ENCODE results near the gene CXCL3. TPM values are rescaled to one million over a fixed set of nuclear protein-coding genes. Genes with fewer than 3 reads are reported as not detected.

The CXCL3 gene
- total RNA-seq, 2 donors from 2014 or later: 1.8 to 3.9 TPM

DNA sequence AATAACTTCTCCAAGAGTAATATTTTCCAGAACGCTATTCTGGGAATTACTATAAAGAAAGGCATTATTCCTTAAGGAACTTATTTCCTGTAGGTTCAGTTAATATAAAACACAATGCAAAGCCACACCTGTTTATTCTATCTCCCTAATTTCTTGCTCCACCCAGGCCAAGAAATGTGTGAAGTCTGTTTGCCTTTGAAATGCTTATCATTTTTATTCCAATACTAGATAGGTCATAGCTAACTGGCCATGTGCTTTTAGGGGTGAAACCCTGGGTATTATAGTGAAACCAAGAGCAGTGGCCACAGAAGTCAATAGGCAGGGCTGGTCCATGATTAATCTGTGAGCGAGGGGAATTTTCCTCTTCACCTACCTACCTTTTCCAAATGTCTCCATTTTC, 14.8 kb downstream of the CXCL3 start:
- DNase-seq (ENCODE audit: low spot score): no peak
- intact Hi-C loops (cut with DNase I): no loop called here

DNA sequence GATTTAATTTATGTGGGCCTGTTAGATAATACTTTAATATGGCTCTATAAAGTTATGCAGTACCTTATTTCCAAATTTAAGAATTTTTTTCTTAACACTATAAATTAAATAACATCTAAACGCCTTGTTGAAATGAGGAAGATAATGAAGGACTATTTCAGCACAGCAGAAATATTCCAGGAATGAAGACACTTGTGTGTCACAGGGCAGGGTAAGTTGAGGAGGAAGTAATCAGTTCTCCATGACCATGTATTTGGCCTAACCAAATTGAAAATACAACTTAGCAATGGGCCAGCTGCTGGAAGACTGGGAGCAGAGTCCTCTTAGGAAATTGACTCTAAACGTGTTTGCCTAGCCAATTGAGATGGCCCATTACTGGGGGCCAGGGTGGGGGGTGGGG, 16.9 kb downstream of the CXCL3 start:
- intact Hi-C loops (cut with DNase I): no loop called here
- no peak for DNase-seq (ENCODE audit: low spot score)

GRCh38 chr4:74018771-74019170, 19.7 kb downstream of the CXCL3 start:
- DNase-seq (ENCODE audit: low spot score): no peak
- intact Hi-C loops (cut with DNase I): no loop called here

GRCh38 chr4:74018116-74018515, 20.4 kb downstream of the CXCL3 start:
- intact Hi-C loops (cut with DNase I): no loop called here

DNA sequence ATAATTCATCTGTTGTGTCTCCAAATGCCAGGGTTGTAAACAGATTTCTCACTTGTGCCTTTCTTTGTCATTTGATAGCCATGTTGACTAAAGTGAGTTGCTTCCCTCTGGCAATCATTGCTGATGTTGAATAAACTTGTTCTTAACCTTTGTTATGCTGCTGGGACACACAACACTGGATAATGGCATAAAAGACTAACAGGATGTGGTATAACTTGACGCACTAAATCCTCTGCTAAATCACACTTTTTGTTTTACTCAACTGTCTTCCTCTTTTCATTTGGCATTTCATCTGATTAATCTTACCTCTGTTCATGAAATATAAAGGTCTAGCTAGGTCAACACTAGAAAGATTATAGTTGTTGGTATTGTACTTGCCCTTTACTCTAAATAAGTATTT, 22.4 kb downstream of the CXCL3 start:
- intact Hi-C loops (cut with DNase I): no loop called here
- DNase-seq (ENCODE audit: low spot score): no peak

More at GRCh38 chr4:74018116-74018515, 20.4 kb downstream of the CXCL3 start:
- no peak for DNase-seq (ENCODE audit: low spot score)

- DNase-seq (ENCODE audit: low spot score): no peak
- intact Hi-C loops (cut with DNase I): no loop called here
These were observed 23.2 kb downstream of the CXCL3 start for GRCh38 chr4:74015126-74015780.

GRCh38 chr4:74014332-74014731, 24.2 kb downstream of the CXCL3 start:
- no peak for DNase-seq (ENCODE audit: low spot score)
- intact Hi-C loops (cut with DNase I): no loop called here

DNA sequence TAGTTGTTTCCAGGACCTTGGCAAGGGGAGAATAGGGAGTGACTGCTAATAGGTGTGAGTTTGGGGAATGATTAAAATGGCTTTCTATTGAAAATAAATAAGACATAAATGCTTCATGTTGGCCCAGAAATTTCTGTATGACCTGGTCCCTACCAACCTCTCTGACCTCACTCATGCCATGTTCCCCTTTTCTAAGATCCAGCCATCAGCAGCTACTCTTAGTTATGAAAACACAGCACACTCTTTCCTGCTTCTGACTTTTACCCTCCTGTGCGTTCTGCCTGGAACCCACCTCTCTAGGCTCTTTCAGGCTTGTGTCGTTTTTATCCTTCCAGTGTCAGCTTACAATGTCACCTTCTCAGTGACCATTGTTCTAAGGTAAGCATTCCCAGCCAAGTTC, 25.2 kb downstream of the CXCL3 start:
- intact Hi-C loops (cut with DNase I): no loop called here
- no peak for DNase-seq (ENCODE audit: low spot score)

- no peak for DNase-seq (ENCODE audit: low spot score)
- intact Hi-C loops (cut with DNase I): no loop called here
These were observed 26.4 kb downstream of the CXCL3 start for GRCh38 chr4:74012130-74012529.

DNA sequence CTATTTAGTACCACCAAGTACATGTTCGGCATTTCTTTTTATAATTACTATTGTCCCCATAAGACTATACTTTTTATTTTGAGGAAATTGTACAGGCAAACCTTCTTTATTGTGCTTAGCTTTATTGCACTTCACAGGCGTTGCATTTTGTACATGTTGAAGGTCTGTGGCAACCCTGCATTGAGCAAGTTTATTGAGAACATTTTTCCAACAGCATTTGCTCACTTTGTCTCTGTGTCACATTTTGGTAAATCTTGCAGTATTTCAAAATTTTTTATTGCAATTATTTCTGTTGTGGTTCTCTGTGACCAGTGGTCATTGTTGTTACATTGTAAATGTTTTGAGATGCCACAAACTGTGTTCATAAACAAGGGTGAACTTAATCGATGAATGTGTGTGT, 29.2 kb downstream of the CXCL3 start:
- intact Hi-C loops (cut with DNase I): loop anchor here in 1 of 2 donors (10.0 kb wide), 1 partner anchor 45 kb away; no protein-coding TSS in a partner anchor
- no peak for DNase-seq (ENCODE audit: low spot score)

GRCh38 chr4:74006009-74006476, 32.4 kb downstream of the CXCL3 start:
- no peak for DNase-seq (ENCODE audit: low spot score)
- intact Hi-C loops (cut with DNase I): loop anchor here in 1 of 2 donors (10.0 kb wide), 1 partner anchor 49 kb away; no protein-coding TSS in a partner anchor

DNA sequence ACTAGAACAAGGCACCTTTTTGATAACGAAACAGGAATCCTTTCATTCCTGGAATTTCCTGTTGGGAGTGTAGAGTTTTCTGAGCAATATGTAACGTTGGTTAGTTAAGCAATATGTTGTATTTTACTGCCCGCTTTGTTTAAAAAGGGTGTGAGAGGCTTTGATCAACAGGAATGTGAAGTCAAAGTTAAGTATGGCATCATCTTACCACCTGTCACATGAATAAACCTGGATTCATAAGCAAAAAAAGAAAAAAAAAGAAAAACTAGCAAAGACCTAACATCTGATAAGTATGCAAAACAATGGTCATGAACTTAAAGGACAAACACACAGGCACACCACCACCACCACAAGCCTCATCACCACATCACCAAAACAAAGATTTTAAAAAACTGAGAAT, 33.0 kb downstream of the CXCL3 start:
- DNase-seq (ENCODE audit: low spot score): no peak
- intact Hi-C loops (cut with DNase I): loop anchor here in 1 of 2 donors (10.0 kb wide), 1 partner anchor 49 kb away; no protein-coding TSS in a partner anchor

DNA sequence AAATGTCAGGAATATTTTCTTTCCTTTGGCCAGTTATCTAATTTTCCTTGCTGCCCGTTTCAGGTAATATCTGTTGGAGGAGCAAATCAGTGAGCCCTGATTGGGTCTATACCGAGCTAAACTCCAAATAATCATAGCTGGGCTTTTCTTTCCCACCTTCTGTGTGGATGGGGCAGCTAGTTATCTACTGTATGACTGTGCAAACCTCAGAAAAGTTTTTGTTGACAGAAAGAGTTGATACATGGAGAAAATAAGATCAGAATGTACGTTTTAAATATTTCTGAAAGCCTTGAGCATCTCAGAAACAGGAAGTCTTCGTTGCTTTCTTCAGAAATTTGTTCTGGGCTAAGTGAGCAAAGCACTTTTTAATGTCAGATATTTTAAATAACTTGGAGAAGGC, 33.8 kb downstream of the CXCL3 start:
- DNase-seq (ENCODE audit: low spot score): no peak
- intact Hi-C loops (cut with DNase I): loop anchor here in 1 of 2 donors (10.0 kb wide), 1 partner anchor 50 kb away; no protein-coding TSS in a partner anchor

DNA sequence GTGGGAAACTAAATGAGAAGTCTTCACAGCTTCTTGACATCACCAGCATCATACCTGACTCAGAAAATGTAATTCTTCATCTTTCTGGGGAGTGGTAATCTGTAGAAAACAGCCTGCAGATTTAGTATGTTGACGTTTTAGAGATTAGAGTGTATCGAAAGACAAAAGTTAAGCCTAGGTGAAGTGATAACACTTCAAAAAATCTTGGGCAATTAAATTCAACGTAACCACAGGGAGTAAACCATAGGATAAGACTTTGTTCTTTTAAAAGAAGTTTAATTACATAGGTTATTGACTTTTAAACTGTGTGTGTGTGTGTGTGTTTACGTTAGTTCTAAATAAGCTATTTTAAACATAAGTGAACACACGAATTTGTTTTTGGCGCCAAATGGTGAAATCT, 38.2 kb downstream of the CXCL3 start:
- no peak for DNase-seq (ENCODE audit: low spot score)
- intact Hi-C loops (cut with DNase I): loop anchor here in 1 of 2 donors (10.0 kb wide), 1 partner anchor 54 kb away; no protein-coding TSS in a partner anchor

- intact Hi-C loops (cut with DNase I): no loop called here
- peak; percentile 82 for DNase-seq (ENCODE audit: low spot score)
These were observed 40.2 kb downstream of the CXCL3 start, which contains the start of gene CXCL5 for GRCh38 chr4:73998040-73999011. Gene CXCL5 (minus strand): TSS chr4:73998677. CDS start chr4:73998581, 96 bp downstream.

- intact Hi-C loops (cut with DNase I): no loop called here
These were observed 46.4 kb downstream of the CXCL3 start for GRCh38 chr4:73992050-73992449.

DNA sequence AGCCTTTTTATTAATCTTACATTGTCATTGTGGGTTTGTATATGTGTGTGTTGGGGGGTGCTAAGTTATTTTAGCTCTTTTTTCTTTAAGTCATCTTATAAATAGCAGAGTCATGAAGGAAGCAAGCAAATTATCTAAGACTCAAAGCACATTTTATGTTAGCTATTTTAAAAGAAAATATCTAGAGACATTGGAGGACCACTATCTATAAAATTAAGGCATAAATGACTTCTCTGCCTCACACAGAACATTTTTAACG, 46.8 kb downstream of the CXCL3 start:
- DNase-seq (ENCODE audit: low spot score): no peak
- intact Hi-C loops (cut with DNase I): no loop called here

More at GRCh38 chr4:73992050-73992449, 46.4 kb downstream of the CXCL3 start:
- no peak for DNase-seq (ENCODE audit: low spot score)

- intact Hi-C loops (cut with DNase I): no loop called here
These were observed 47.3 kb downstream of the CXCL3 start for GRCh38 chr4:73990988-73991741.

DNA sequence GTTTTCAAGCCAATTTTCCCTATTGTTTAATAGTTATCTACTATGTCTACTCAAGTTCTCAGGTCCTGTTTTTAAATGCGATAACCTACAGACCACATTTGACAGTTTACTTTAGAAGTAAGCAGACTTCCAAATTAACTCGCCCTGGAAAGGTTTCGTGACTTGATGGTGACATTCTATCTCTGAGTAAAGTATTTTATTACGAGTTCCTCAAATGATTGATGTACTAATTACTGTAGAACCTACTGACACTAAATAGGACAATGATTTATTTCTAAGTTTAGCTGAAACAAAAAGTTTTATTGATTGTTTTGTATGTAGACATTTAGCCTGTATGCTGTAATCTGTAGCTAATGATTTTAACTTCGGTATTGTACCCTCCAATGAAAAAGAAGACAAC, 48.6 kb downstream of the CXCL3 start:
- intact Hi-C loops (cut with DNase I): no loop called here
- DNase-seq (ENCODE audit: low spot score): no peak

More at GRCh38 chr4:73990988-73991741, 47.3 kb downstream of the CXCL3 start:
- DNase-seq (ENCODE audit: low spot score): no peak
